ENCODE measurements around the gene RHBDF2. TPM values are rescaled to one million over a fixed set of nuclear protein-coding genes. Genes with fewer than 3 reads are reported as not detected.

RHBDF2 gene
- polyA plus RNA-seq, 4 donors: 2.0 to 43.2 (median 10.9) TPM

- H3K36me3 ChIP-seq (ENCODE audit: control insufficient read depth in 3 of 3, insufficient read depth in 2 of 3, low read depth in 1 of 3, low read length in 3 of 3): peaks cover 0 to 22% (median 0%) of the 10 kb centered on the region in 3 donors
- no peaks in the 10 kb centered on the region for H3K9me3 ChIP-seq (ENCODE audit: control insufficient read depth in 2 of 2, insufficient read depth in 1 of 2, low read depth in 1 of 2, low read length in 1 of 2)
- DNase-seq (peak in 1 of 2 donors; percentile 76), FAIRE-seq (no peak)
- 57 to 81% (median 64%) methylated on average over 16 of the region's 16 CpGs for WGBS, 3 donors
- no peaks in the 10 kb centered on the region for H3K27me3 ChIP-seq (ENCODE audit: control insufficient read depth in 3 of 3, insufficient read depth in 3 of 3, low read length in 3 of 3)
- peak overlapping the region in 1 of 3 donors; percentile 70 for H3K27ac ChIP-seq (ENCODE audit: low read depth in 1 of 3, low read length in 2 of 3)
- no peak overlapping the region for H3K4me3 ChIP-seq (ENCODE audit: low read depth in 1 of 3, low read length in 3 of 3)
- H3K4me1 ChIP-seq (ENCODE audit: control insufficient read depth in 3 of 3, insufficient read depth in 2 of 3, low read depth in 1 of 3, low read length in 2 of 3): peaks cover 9 to 91% (median 37%) of the 10 kb centered on the region in 3 donors
Observed at GRCh38 chr17:76495663-76496400, 5.4 kb downstream of the RHBDF2 start.

GRCh38 chr17:76493505-76494167 is 7.6 kb downstream of the RHBDF2 start:
- H3K4me1 ChIP-seq (ENCODE audit: control insufficient read depth in 3 of 3, insufficient read depth in 2 of 3, low read depth in 1 of 3, low read length in 2 of 3): peaks cover 4 to 87% (median 29%) of the 10 kb centered on the region in 3 donors
- peak overlapping the region; percentile 69 to 92 (median 91) for H3K27ac ChIP-seq (ENCODE audit: low read depth in 1 of 3, low read length in 2 of 3)
- 43 to 51% (median 47%) methylated on average over 21 of the region's 21 CpGs for WGBS, 3 donors
- H3K9me3 ChIP-seq (ENCODE audit: control insufficient read depth in 2 of 2, insufficient read depth in 1 of 2, low read depth in 1 of 2, low read length in 1 of 2): no peaks in the 10 kb centered on the region
- peak in 1 of 2 donors; percentile 36 for DNase-seq
- H3K27me3 ChIP-seq (ENCODE audit: control insufficient read depth in 3 of 3, insufficient read depth in 3 of 3, low read length in 3 of 3): no peaks in the 10 kb centered on the region
- H3K36me3 ChIP-seq (ENCODE audit: control insufficient read depth in 3 of 3, insufficient read depth in 2 of 3, low read depth in 1 of 3, low read length in 3 of 3): peaks cover 0 to 24% (median 0%) of the 10 kb centered on the region in 3 donors
- peak overlapping the region in 1 of 3 donors; percentile 35 for H3K4me3 ChIP-seq (ENCODE audit: low read depth in 1 of 3, low read length in 3 of 3)
- FAIRE-seq: no peak

- no peaks in the 10 kb centered on the region for H3K27me3 ChIP-seq (ENCODE audit: control insufficient read depth in 3 of 3, insufficient read depth in 3 of 3, low read length in 3 of 3)
- peak overlapping the region in 2 of 3 donors; percentile 8 to 35 for H3K4me3 ChIP-seq (ENCODE audit: low read depth in 1 of 3, low read length in 3 of 3)
- peak; percentile 72 to 87 for DNase-seq
- WGBS, 3 donors: 1 to 9% (median 5%) methylated on average over 14 to 15 of the region's 15 CpGs
- H3K9me3 ChIP-seq (ENCODE audit: control insufficient read depth in 2 of 2, insufficient read depth in 1 of 2, low read depth in 1 of 2, low read length in 1 of 2): no peaks in the 10 kb centered on the region
- peaks cover 4 to 81% (median 29%) of the 10 kb centered on the region in 3 donors for H3K4me1 ChIP-seq (ENCODE audit: control insufficient read depth in 3 of 3, insufficient read depth in 2 of 3, low read depth in 1 of 3, low read length in 2 of 3)
- peak overlapping the region; percentile 69 to 92 (median 91) for H3K27ac ChIP-seq (ENCODE audit: low read depth in 1 of 3, low read length in 2 of 3)
- peaks cover 0 to 24% (median 1%) of the 10 kb centered on the region in 3 donors for H3K36me3 ChIP-seq (ENCODE audit: control insufficient read depth in 3 of 3, insufficient read depth in 2 of 3, low read depth in 1 of 3, low read length in 3 of 3)
- no peak for FAIRE-seq
Observed at GRCh38 chr17:76492989-76493501, 8.2 kb downstream of the RHBDF2 start.

DNA sequence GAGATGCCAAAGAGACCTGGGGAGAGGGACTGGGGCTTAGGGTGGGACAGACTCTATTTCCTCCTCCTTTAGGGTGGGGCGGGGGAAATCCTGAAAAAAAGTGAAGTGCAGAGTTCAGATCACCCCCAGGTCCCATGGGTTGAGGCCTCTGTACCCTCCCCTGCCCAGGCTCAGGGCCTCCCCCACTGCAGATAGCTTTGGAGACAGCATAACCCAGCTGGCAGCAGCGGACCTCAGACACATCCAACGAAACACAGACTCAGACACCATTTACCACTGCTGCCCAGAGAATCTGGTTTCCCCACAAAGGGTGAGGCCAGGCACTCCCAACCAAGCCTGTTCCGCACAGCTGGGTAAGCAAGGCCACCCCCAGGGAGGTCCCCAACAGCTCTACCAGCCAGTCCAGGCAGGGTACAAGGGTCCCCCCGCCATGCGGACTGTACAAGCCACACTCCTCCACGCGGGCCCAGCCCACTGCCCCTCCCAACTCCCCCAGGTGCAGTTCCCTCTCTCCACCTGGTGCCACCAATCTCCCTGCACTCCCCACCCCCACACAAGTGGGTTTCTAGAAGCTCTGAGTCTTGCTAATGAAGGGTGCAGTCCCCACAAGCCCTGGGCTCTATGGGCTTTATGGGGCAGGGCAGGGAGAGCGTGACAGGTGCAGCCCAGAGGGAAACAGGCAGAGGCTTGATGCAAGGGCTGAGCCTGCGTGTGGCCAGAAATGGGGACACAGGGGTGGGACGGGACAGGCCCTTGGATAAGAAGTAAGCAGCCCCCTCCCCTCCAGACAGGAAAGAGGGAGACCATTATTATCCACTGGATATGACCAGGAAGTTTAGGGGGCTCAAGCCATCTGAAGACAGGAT is 8.9 kb downstream of the RHBDF2 start:
- WGBS, 3 donors: 10 to 46% (median 24%) methylated on average over 11 of the region's 11 CpGs
- Histone ChIP-seq H3K4me3 (ENCODE audit: low read depth in 1 of 3, low read length in 3 of 3) (peak overlapping the region in 2 of 3 donors; percentile 8 to 35), H3K36me3 (ENCODE audit: control insufficient read depth in 3 of 3, insufficient read depth in 2 of 3, low read depth in 1 of 3, low read length in 3 of 3) (peaks cover 0 to 23% (median 2%) of the 10 kb centered on the region in 3 donors), H3K27ac (ENCODE audit: low read depth in 1 of 3, low read length in 2 of 3) (peak overlapping the region; percentile 69 to 92 (median 91)), H3K9me3 (ENCODE audit: control insufficient read depth in 2 of 2, insufficient read depth in 1 of 2, low read depth in 1 of 2, low read length in 1 of 2) (no peaks in the 10 kb centered on the region), H3K4me1 (ENCODE audit: control insufficient read depth in 3 of 3, insufficient read depth in 2 of 3, low read depth in 1 of 3, low read length in 2 of 3) (peaks cover 4 to 74% (median 23%) of the 10 kb centered on the region in 3 donors), H3K27me3 (ENCODE audit: control insufficient read depth in 3 of 3, insufficient read depth in 3 of 3, low read length in 3 of 3) (no peaks in the 10 kb centered on the region)
- DNase-seq (peak; percentile 76 to 89), FAIRE-seq (no peak)

- H3K4me1 ChIP-seq (ENCODE audit: control insufficient read depth in 3 of 3, insufficient read depth in 2 of 3, low read depth in 1 of 3, low read length in 2 of 3): peaks cover 4 to 66% (median 23%) of the 10 kb centered on the region in 3 donors
- no peaks in the 10 kb centered on the region for H3K27me3 ChIP-seq (ENCODE audit: control insufficient read depth in 3 of 3, insufficient read depth in 3 of 3, low read length in 3 of 3)
- 45 to 68% (median 56%) methylated on average over 16 to 17 of the region's 17 CpGs for WGBS, 3 donors
- peaks cover 0 to 20% (median 2%) of the 10 kb centered on the region in 3 donors for H3K36me3 ChIP-seq (ENCODE audit: control insufficient read depth in 3 of 3, insufficient read depth in 2 of 3, low read depth in 1 of 3, low read length in 3 of 3)
- H3K9me3 ChIP-seq (ENCODE audit: control insufficient read depth in 2 of 2, insufficient read depth in 1 of 2, low read depth in 1 of 2, low read length in 1 of 2): no peaks in the 10 kb centered on the region
- peak overlapping the region; percentile 21 to 92 (median 91) for H3K27ac ChIP-seq (ENCODE audit: low read depth in 1 of 3, low read length in 2 of 3)
- H3K4me3 ChIP-seq (ENCODE audit: low read depth in 1 of 3, low read length in 3 of 3): no peak overlapping the region
- FAIRE-seq (no peak), DNase-seq (peak; percentile 42 to 46)
Observed at GRCh38 chr17:76491271-76492122, 9.7 kb downstream of the RHBDF2 start.

DNA sequence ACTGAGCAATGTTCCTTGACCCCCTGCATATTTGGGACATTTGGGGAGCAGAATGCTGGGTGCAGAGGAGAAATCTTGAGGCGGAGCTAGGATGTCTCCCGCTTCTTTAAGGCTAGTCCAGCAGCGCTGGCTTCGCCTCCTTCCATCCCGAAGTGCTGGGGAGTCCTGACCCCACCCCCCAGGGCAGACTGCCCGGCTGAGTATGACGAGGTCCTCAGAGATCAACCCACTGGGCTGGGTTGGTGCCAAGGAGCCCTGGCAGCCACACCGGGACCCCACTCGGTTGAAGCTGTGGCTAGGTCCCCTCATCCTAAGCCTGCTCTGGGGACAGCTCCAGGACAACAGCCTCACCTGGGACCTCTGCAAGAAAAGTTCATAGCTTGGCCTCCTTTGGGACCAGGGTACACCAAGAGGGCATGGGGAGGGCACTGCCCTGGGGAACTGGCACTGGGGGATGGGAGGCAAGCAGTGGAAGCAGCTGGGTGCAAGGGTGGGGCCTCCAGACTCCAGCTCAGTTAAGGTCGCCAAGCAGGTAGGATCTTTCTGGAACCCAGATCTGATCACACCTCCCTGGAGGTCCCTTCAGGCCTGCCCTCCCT is 11.0 kb downstream of the RHBDF2 start:
- no peak for FAIRE-seq
- H3K27me3 ChIP-seq (ENCODE audit: control insufficient read depth in 3 of 3, insufficient read depth in 3 of 3, low read length in 3 of 3): no peaks in the 10 kb centered on the region
- peaks cover 0 to 18% (median 2%) of the 10 kb centered on the region in 3 donors for H3K36me3 ChIP-seq (ENCODE audit: control insufficient read depth in 3 of 3, insufficient read depth in 2 of 3, low read depth in 1 of 3, low read length in 3 of 3)
- WGBS, 3 donors: 45 to 67% (median 60%) methylated on average over 9 to 10 of the region's 10 CpGs
- no peak for DNase-seq
- no peaks in the 10 kb centered on the region for H3K9me3 ChIP-seq (ENCODE audit: control insufficient read depth in 2 of 2, insufficient read depth in 1 of 2, low read depth in 1 of 2, low read length in 1 of 2)
- H3K4me3 ChIP-seq (ENCODE audit: low read depth in 1 of 3, low read length in 3 of 3): no peak overlapping the region
- H3K27ac ChIP-seq (ENCODE audit: low read depth in 1 of 3, low read length in 2 of 3): peak overlapping the region in 1 of 3 donors; percentile 92
- peaks cover 4 to 54% (median 23%) of the 10 kb centered on the region in 3 donors for H3K4me1 ChIP-seq (ENCODE audit: control insufficient read depth in 3 of 3, insufficient read depth in 2 of 3, low read depth in 1 of 3, low read length in 2 of 3)

GRCh38 chr17:76487451-76488192 is 13.6 kb downstream of the RHBDF2 start:
- H3K27me3 ChIP-seq (ENCODE audit: control insufficient read depth in 3 of 3, insufficient read depth in 3 of 3, low read length in 3 of 3): no peaks in the 10 kb centered on the region
- no peaks in the 10 kb centered on the region for H3K9me3 ChIP-seq (ENCODE audit: control insufficient read depth in 2 of 2, insufficient read depth in 1 of 2, low read depth in 1 of 2, low read length in 1 of 2)
- H3K4me3 ChIP-seq (ENCODE audit: low read depth in 1 of 3, low read length in 3 of 3): no peak overlapping the region
- H3K27ac ChIP-seq (ENCODE audit: low read depth in 1 of 3, low read length in 2 of 3): peak overlapping the region in 1 of 3 donors; percentile 29
- 94 to 96% (median 95%) methylated on average over 22 of the region's 22 CpGs for WGBS, 3 donors
- H3K36me3 ChIP-seq (ENCODE audit: control insufficient read depth in 3 of 3, insufficient read depth in 2 of 3, low read depth in 1 of 3, low read length in 3 of 3): peaks cover 0 to 19% (median 2%) of the 10 kb centered on the region in 3 donors
- FAIRE-seq (no peak), DNase-seq (no peak)
- peaks cover 4 to 30% (median 16%) of the 10 kb centered on the region in 3 donors for H3K4me1 ChIP-seq (ENCODE audit: control insufficient read depth in 3 of 3, insufficient read depth in 2 of 3, low read depth in 1 of 3, low read length in 2 of 3)

Data from small intestine (tissue), 7 donors.